ENCODE data around the gene SMYD3.

SMYD3 gene

GRCh38 chr1:246281639-246282038 is 225.4 kb downstream of the SMYD3 start:
- H3K9me3 ChIP-seq (ENCODE audit: insufficient read depth, low read depth, low read length) = no peaks in the 10 kb centered on the region
- no peak overlapping the region for H3K4me3 ChIP-seq (ENCODE audit: low read length, poor library complexity, severe bottlenecking)
- no peaks in the 10 kb centered on the region for H3K27me3 ChIP-seq (ENCODE audit: insufficient read depth, low read length, poor library complexity, severe bottlenecking)
- TF ChIP-seq EZH2phosphoT487 (IDR thresholded peaks at IDR 0.05; ENCODE audit: borderline replicate concordance) (no peak), CTCF (conservative IDR thresholded peaks at IDR 0.05; ENCODE audit: low read length) (no peak)
- no peaks in the 10 kb centered on the region for H3K9me2 ChIP-seq (replicated peaks; ENCODE audit: low read depth, low read length)
- no peak overlapping the region for H2AFZ ChIP-seq (ENCODE audit: low read length)
- peaks cover 4% of the 10 kb centered on the region; the same call in 1 of the 2 replicates for H3K79me2 ChIP-seq (ENCODE audit: insufficient read depth, low read length)
- no peaks in the 10 kb centered on the region for H3F3A ChIP-seq (ENCODE audit: low read depth)
- no peaks in the 10 kb centered on the region for H3K36me3 ChIP-seq (ENCODE audit: insufficient read depth, low read length)
- H3K4me2 ChIP-seq (ENCODE audit: low read depth, low read length, poor library complexity, severe bottlenecking) = no peak overlapping the region
- H3K4me1 ChIP-seq (ENCODE audit: insufficient read depth, low read length, poor library complexity, severe bottlenecking) = peaks cover 33% of the 10 kb centered on the region
- no peaks in the 10 kb centered on the region for H4K20me1 ChIP-seq (ENCODE audit: insufficient read depth, low read length, poor library complexity, severe bottlenecking)
- H3K9ac ChIP-seq (ENCODE audit: low read depth, low read length, poor library complexity, severe bottlenecking) = peak overlapping the region; percentile 46

- Histone ChIP-seq H4K20me1 (ENCODE audit: insufficient read depth, low read length, poor library complexity, severe bottlenecking) (no peaks in the 10 kb centered on the region), H3K27me3 (ENCODE audit: insufficient read depth, low read length, poor library complexity, severe bottlenecking) (no peaks in the 10 kb centered on the region), H3K9me3 (ENCODE audit: insufficient read depth, low read depth, low read length) (no peaks in the 10 kb centered on the region), H2AFZ (ENCODE audit: low read length) (no peak overlapping the region), H3K79me2 (ENCODE audit: insufficient read depth, low read length) (peaks cover 4% of the 10 kb centered on the region; the same call in 1 of the 2 replicates), H3K4me2 (ENCODE audit: low read depth, low read length, poor library complexity, severe bottlenecking) (no peak overlapping the region), H3F3A (ENCODE audit: low read depth) (no peaks in the 10 kb centered on the region), H3K36me3 (ENCODE audit: insufficient read depth, low read length) (no peaks in the 10 kb centered on the region), H3K4me1 (ENCODE audit: insufficient read depth, low read length, poor library complexity, severe bottlenecking) (peaks cover 33% of the 10 kb centered on the region), H3K4me3 (ENCODE audit: low read length, poor library complexity, severe bottlenecking) (no peak overlapping the region), H3K9me2 (replicated peaks; ENCODE audit: low read depth, low read length) (no peaks in the 10 kb centered on the region), H3K9ac (ENCODE audit: low read depth, low read length, poor library complexity, severe bottlenecking) (peak overlapping the region; percentile 46)
- TF ChIP-seq CTCF (conservative IDR thresholded peaks at IDR 0.05; ENCODE audit: low read length) = no peak
- TF ChIP-seq EZH2phosphoT487 (IDR thresholded peaks at IDR 0.05; ENCODE audit: borderline replicate concordance) = no peak
Measured at GRCh38 chr1:246281195-246281594, 225.9 kb downstream of the SMYD3 start.

GRCh38 chr1:246280551-246280950 is 226.5 kb downstream of the SMYD3 start:
- H3K79me2 ChIP-seq (ENCODE audit: insufficient read depth, low read length) = peaks cover 4% of the 10 kb centered on the region; the same call in 1 of the 2 replicates
- no peaks in the 10 kb centered on the region for H3K27me3 ChIP-seq (ENCODE audit: insufficient read depth, low read length, poor library complexity, severe bottlenecking)
- peak overlapping the region; percentile 5 for H3K9ac ChIP-seq (ENCODE audit: low read depth, low read length, poor library complexity, severe bottlenecking)
- no peak overlapping the region for H2AFZ ChIP-seq (ENCODE audit: low read length)
- no peak for TF ChIP-seq EZH2phosphoT487 (IDR thresholded peaks at IDR 0.05; ENCODE audit: borderline replicate concordance)
- peak; percentile 75 for TF ChIP-seq CTCF (conservative IDR thresholded peaks at IDR 0.05; ENCODE audit: low read length)
- no peaks in the 10 kb centered on the region for H4K20me1 ChIP-seq (ENCODE audit: insufficient read depth, low read length, poor library complexity, severe bottlenecking)
- H3F3A ChIP-seq (ENCODE audit: low read depth) = no peaks in the 10 kb centered on the region
- no peak overlapping the region for H3K4me2 ChIP-seq (ENCODE audit: low read depth, low read length, poor library complexity, severe bottlenecking)
- peaks cover 33% of the 10 kb centered on the region for H3K4me1 ChIP-seq (ENCODE audit: insufficient read depth, low read length, poor library complexity, severe bottlenecking)
- H3K36me3 ChIP-seq (ENCODE audit: insufficient read depth, low read length) = no peaks in the 10 kb centered on the region
- H3K9me3 ChIP-seq (ENCODE audit: insufficient read depth, low read depth, low read length) = no peaks in the 10 kb centered on the region
- H3K4me3 ChIP-seq (ENCODE audit: low read length, poor library complexity, severe bottlenecking) = no peak overlapping the region
- no peaks in the 10 kb centered on the region for H3K9me2 ChIP-seq (replicated peaks; ENCODE audit: low read depth, low read length)

Data from Loucy (cell line).